ENCODE data around the gene CBLB.
"Not testable (repeated sequence)": the region's sequence is repeated elsewhere in the genome, so short reads cannot be mapped to it uniquely, and the experiment has no call there.

Gene CBLB

DNA sequence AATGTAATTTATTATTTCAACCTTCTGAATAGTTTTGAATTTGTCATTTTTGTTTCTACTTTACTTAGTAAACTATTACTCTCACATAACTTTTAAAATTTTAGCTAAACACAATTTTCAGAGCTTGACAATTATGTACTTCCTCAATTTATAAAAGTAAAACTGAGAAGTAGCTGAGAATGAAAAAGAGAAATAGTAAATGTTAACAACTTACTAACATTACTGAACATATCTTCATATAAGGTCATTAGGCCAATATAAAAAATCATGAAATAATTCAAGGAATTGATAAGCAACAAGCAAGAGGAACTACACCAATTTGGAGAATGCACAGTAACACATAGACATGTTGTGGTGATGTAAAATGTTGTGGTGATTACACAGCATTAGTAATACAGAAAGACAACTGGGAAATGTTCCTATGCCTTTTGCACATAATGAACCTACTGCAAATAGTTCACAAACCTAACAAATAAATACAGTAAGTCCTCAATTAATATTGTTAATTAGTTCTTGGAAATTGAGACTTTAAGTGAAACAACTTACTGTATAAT lies 137.9 kb downstream of the CBLB start:
- DNase-seq (ENCODE audit: low read depth) = no peak
- H3K4me3 ChIP-seq (ENCODE audit: low read length) = no peak overlapping the region
- TF ChIP-seq, protein P1, sequence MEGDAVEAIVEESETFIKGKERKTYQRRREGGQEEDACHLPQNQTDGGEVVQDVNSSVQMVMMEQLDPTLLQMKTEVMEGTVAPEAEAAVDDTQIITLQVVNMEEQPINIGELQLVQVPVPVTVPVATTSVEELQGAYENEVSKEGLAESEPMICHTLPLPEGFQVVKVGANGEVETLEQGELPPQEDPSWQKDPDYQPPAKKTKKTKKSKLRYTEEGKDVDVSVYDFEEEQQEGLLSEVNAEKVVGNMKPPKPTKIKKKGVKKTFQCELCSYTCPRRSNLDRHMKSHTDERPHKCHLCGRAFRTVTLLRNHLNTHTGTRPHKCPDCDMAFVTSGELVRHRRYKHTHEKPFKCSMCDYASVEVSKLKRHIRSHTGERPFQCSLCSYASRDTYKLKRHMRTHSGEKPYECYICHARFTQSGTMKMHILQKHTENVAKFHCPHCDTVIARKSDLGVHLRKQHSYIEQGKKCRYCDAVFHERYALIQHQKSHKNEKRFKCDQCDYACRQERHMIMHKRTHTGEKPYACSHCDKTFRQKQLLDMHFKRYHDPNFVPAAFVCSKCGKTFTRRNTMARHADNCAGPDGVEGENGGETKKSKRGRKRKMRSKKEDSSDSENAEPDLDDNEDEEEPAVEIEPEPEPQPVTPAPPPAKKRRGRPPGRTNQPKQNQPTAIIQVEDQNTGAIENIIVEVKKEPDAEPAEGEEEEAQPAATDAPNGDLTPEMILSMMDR (conservative IDR thresholded peaks at IDR 0.05; ENCODE audit: low read depth, low read length) = no peak

- TF ChIP-seq, protein P1 (conservative IDR thresholded peaks at IDR 0.05; ENCODE audit: low read depth, low read length) = no peak
- no peak for DNase-seq (ENCODE audit: low read depth)
- no peak overlapping the region for H3K4me3 ChIP-seq (ENCODE audit: low read length)
These were observed 139.1 kb downstream of the CBLB start for GRCh38 chr3:105729667-105730066.

GRCh38 chr3:105728771-105729312 lies 140.0 kb downstream of the CBLB start:
- no peak for DNase-seq (ENCODE audit: low read depth)
- TF ChIP-seq, protein P1 (conservative IDR thresholded peaks at IDR 0.05; ENCODE audit: low read depth, low read length) = no peak
- no peak overlapping the region for H3K4me3 ChIP-seq (ENCODE audit: low read length)

DNA sequence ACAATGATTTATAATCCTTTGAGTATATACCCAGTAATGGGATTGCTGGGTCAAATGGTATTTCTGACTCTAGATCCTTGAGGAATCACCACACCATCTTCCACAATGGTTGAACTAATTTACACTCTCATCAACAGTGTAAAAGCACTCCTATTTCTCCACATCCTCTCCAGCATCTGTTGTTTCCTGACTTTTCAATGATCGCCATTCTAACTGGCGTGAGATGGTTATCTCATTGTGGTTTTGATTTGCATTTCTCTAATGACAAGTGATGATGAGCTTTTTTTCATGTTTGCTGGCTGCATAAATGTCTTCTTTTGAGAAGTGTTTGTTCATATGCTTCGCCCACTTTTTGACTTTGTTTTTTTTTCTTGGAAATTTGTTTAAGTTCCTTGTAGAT lies 141.8 kb downstream of the CBLB start:
- H3K4me3 ChIP-seq (ENCODE audit: low read length); DNase-seq (ENCODE audit: low read depth): not testable (repeated sequence)

- H3K4me3 ChIP-seq (ENCODE audit: low read length) = no peak overlapping the region
- TF ChIP-seq, protein P1 (conservative IDR thresholded peaks at IDR 0.05; ENCODE audit: low read depth, low read length) = no peak
- DNase-seq (ENCODE audit: low read depth) = no peak
These were observed 145.8 kb downstream of the CBLB start for GRCh38 chr3:105722943-105723556.

- H3K4me3 ChIP-seq (ENCODE audit: low read length) = no peak overlapping the region
- TF ChIP-seq, protein P1 (conservative IDR thresholded peaks at IDR 0.05; ENCODE audit: low read depth, low read length) = no peak
- DNase-seq (ENCODE audit: low read depth) = no peak
These were observed 149.0 kb downstream of the CBLB start for GRCh38 chr3:105719791-105720190.

DNA sequence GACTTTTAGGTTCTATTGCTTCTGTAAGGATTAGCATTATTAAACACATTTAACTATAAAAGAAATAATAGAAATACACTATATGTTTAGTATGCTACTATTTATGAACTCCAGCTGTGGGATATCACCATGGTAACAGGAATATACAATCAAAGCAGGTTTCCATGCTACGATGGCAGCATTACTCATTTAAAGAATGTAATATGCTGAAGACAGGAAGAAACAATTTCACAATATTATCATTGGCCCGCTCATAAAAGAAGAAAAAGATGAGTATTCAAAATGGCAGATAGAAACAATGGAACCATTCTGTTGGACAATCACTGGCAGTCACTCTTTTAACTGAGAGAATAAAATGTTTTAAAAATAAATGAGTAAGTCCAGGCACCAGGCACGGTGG lies 153.4 kb downstream of the CBLB start:
- no peak for DNase-seq (ENCODE audit: low read depth)
- H3K4me3 ChIP-seq (ENCODE audit: low read length) = no peak overlapping the region
- TF ChIP-seq, protein P1 (conservative IDR thresholded peaks at IDR 0.05; ENCODE audit: low read depth, low read length) = no peak
